GM19240 (cell line): ENCODE measurements around the gene TIAL1.
"Not testable (repeated sequence)": the region's sequence is repeated elsewhere in the genome, so short reads cannot be mapped to it uniquely, and the experiment has no call there.

Source experiments
- DNase-seq: peaks from one replicate; pipeline ENCODE4 v3.0.0; 2011; ENCODE audit warnings: low spot score; ENCODE audit not compliant: insufficient read length

Gene TIAL1, protein sequence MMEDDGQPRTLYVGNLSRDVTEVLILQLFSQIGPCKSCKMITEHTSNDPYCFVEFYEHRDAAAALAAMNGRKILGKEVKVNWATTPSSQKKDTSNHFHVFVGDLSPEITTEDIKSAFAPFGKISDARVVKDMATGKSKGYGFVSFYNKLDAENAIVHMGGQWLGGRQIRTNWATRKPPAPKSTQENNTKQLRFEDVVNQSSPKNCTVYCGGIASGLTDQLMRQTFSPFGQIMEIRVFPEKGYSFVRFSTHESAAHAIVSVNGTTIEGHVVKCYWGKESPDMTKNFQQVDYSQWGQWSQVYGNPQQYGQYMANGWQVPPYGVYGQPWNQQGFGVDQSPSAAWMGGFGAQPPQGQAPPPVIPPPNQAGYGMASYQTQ

DNA sequence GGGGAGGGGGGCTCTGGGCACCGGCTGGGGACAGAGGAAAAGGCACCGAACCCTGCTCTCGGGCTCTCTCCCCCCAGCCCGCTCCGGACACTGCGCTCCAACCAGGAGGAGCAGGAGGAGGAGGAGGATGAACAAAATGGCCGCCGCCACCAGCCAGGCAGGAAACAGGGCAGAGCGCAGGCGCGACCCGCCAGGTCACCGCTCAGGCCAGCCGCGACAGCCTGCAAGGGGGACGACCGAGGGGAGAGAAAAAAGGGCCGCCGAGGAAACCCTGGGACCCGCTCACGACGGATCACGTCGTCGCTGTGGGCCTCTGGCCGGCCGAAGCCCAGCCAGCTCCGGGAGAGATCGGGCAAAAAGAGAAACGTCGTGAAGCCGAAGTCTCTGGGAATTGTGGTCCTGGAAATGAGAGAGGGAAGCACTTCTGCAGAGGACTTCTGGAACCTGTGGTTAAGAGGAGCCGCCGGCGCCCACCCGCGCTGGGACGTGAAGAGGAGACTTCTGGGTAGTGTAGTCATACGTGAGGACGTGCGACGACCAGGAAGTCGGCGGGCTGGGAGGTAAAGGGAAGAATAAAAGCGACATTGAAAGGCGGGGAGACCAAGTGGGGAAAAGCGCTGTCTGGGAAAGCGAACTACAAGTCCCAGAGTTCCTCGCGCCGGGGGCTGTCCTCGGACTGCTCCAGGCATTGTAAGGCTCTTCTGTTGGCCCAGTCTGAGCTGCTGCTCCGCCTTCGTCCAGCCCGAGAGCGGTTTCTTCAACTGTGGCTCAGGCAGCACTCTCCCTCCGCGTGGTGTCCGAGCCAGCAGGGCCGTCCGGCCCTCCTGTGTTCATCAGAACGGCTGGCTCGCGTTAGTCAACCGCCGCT, at the start of gene TIAL1:
TIAL1 (minus strand) TSS at position 428 of the 868 bp plus-strand sequence. CDS start 499 bp downstream, outside the sequence.
- peak; percentile 71 for DNase-seq

DNA sequence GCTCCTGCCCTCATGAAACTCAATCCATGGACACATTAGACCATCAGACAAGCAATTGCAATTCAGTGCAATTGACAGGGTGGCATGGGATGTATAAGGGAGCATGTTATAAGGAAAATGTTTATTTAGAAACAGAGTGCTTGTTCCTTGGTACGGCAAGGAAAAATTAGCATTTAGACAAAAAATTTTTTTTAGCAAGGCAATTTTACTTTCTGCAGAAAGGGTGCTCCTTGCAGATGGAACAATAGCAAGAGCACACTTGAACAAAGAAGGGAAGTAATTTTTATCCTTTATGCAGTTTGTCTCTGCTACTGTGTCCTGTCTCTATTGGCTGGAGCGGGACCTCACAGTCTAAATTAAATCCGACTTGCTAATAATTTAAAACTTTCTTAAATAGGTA, 48.2 kb upstream of the TIAL1 start:
- DNase-seq: no peak

DNA sequence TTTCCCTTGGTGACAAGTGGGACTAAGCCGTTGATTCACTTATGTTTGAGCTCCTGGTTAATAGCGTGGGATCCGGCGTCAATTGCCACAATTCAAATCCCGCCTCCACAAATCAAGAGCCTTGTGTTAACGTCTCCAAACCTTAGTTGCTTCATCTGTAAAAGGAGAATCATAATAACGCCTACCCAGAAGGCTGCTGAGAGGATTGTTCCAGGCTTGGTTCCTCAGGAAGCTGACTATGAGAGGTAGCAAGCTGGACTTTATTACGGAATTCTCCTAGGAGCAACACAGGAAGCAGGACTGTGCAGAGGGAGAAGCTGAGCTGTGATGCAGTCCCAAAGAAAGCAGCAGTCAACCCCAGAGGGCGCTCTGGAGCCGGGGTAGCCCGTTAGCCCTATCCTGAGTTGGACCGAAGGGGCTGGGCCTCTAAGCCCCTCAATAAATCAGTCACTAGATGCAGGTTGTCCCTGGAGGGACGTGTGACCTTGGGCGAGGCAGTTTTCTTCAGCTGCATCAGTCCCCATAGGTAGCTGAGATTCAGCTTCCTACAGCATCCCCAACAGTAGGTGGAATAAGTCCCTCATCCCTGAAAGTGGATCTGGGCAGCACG, 47.5 kb upstream of the TIAL1 start:
- no peak for DNase-seq

DNA sequence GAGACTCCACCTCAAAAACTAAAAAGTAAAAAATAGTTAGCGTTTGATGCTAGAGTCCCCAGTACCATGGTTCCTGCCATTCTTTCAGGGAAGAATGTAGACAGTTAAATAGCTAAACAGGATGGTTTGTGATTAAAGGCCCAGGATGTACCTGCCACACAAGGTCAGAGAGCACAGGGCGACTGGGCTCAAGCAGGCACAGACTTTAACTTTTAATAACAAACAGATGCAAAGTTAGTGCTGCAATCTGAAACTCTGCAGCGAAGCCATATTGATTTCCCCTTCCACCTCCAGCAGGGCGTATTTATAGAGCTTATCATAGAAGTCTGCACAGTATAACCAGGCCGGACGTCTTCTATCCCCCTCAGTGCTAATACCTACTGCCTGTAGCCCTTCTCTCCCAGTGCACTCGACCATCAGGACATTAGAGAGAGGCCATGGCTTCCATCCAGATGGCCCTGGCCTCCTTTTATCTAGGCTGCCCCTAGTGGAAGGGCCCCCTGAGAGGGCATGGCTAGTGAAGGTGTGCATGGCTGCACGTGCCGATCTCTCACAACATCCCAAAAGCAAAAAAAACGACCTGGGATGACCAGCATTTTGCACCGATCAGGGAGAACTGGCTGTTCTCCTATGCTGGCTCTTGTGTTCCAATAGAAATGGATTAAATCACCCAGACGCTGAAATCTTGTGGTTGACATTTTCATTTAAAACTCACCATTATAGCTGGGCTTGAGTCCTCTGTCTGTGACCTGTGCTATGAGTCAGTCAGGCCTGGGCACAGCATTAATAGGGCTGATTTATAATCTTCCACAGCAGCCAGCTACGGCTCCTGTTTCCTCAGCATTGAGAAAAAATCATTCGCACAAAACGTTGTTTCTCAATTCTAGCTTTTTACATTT, 46.8 kb upstream of the TIAL1 start:
- DNase-seq: no peak

DNA sequence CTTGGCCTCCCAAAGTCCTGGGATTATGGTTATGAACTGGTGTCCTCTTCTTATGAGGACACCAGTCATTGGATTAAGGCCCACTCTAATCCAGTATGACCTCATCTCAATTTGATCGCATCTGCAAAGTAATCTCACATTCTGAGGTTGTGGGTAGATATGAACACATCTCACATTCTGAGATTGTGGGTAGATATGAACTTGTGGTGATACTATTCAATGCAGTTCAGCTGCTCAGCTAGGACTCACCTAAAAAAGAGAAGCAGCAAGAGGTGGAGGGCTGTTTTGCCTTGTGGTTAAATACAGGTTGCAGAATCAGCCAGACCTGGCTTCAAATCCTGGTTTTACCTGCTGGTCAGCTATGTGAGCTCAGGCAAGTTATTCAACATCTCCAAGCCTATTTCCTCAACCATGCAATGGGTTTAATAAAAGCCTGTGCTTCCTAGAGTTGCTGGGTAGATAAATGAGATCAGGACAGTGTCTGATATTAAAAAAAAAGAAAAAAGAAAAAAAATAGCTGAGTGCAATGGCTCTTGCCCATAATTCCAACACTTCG, 45.9 kb upstream of the TIAL1 start:
- no peak for DNase-seq

DNA sequence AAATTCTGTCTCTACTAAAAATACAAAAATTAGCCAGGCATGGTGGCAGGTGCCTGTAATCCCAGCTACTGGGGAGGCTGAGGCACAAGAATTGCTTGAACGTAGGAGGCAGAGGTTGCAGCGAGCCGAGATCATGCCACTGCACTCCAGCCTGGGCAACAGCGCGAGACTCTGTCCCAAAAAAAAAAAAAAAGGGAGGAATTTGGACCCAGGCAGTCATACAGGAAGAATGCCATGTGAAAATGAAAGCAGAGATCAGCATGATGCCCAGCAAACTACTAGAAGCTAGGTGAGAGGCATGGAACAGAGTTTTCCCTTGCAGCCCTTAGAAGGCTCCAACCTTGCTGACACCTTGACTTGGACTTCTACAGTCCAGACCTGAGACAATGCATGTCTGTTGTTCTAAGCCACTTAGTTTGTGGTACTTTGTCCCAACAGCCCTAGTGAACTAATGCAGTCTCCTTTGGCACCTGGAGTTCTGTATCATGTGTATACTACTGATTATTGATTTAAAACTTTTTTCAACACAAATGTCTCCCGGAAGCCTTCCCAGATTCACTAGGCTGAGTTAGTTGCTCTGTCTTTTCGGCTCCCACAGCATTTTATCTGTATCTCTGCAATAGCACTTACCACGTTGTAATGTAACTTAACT, 44.2 kb upstream of the TIAL1 start:
- no peak for DNase-seq

DNA sequence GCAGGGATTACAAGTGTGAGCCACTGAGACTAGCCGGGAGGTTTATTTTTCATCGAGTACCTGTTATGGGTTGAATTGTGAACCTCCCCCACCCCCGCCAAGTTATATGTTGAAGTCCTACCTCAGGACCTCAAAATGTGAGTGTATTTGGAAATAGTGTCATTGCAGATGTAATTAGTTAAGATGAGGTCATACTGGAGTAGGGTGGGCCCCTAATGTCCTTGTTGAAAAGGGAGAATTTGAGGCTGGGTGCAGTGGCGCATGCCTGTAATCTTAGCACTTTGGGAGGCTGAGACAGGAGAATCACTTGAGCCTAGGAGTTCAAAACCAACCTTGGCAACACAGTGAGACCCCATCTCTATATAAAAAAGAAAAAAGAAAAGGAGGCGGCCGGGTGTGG, 43.6 kb upstream of the TIAL1 start:
- no peak for DNase-seq

DNA sequence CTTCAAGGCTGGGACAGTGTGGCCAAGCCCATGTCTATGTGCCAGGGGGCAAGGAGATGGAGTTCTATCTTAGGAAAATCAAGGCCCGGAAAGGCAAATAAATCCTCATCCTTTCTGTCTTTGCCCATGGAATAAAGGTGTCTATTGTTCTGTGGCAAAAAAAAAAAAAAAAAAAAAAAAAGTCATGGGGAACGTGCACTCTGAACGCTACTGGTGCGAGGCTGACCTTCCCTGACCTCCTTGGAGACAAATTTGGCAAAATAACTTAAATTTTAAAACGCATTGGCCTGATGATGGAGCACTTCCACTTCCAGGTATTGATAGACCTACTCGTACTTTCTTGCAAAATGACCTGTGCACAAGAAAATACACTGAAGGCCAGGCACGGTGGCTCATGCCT, 42.2 kb upstream of the TIAL1 start:
- DNase-seq: no peak

DNA sequence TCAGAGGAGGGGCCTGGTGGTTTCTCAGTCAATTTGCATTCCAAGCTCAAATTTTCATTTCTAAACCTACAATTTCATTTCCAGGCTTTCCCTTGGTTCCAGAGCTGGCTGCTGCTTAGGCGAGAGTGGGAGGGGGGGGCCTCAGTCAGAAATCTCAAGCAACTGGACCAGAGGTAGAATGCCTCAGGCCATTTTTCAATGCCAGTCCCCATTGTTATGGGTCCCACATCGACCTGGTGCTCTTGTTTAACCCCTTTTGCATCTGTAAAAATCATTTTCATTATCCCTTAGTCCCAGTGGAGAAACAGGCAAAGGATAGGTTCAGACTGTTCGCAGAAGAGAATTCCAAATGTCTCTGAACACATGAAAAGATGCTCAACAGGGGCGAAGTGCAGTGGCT, 40.9 kb upstream of the TIAL1 start:
- DNase-seq: no peak

DNA sequence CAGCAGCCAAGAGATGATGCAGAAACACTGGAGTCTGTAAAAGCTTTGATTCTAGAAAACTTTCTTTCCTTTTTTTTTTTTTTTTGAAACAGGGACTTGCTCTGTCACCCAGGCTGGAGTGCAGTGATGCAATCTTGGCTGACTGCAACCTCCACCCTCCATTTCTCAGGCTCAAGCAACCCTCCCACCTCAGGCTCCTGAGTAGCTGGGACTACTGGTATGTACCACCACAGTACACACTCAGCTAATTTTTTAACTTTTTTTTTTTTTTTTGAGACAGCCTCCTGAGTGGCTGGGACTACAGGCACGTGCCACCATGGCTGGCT, 37.4 kb upstream of the TIAL1 start:
- DNase-seq: no peak

DNA sequence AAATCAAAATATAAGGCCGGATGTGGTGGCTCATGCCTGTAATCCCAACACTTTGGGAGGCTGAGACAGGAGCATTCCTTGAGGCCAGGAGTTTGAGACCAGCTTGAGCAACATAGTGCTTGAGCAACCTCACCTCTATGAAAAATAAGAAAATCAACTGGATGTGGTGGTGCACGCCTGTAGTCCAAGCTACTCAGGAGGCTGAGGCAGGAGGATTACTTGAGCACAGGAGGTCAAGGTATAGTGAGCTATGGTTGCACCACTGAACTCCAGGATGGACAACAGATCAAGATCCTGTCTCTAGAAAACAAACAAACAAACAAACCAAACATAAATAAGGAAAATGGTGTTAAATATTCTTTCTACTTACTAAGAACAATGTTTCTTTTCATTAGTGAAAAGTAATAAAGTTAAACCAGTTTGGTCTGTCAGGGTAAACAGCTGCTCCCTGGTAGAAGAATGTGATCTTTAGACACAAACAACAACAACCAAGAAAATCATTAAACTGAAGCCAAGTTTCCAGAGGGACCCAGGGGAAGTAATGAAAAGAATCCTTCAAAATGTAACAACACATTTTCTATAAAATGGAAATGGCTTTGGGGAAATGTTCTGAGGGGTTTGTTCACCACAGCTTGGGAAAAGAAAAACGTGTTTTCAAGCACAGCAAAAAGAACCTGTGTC, 36.9 kb upstream of the TIAL1 start:
- no peak for DNase-seq

DNA sequence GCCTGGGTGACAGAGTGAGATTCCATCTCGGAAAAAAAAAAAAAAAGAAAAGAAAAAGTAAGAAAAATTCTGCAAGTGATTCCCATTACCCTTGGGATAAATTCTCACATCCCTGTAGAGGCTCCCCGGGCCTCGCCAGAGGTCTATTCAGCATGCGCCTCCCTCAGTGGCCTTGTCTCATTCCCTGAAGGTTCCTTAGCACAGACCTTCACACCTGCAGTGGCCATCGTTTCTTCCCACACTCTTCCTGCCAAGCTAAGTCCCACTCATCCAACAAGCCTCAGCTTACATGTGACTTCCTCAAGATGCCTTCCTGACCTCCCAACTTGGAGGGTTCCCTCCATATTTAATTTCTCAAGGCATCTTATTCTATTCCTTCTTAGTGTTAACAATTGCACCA, 33.5 kb upstream of the TIAL1 start:
- no peak for DNase-seq

DNA sequence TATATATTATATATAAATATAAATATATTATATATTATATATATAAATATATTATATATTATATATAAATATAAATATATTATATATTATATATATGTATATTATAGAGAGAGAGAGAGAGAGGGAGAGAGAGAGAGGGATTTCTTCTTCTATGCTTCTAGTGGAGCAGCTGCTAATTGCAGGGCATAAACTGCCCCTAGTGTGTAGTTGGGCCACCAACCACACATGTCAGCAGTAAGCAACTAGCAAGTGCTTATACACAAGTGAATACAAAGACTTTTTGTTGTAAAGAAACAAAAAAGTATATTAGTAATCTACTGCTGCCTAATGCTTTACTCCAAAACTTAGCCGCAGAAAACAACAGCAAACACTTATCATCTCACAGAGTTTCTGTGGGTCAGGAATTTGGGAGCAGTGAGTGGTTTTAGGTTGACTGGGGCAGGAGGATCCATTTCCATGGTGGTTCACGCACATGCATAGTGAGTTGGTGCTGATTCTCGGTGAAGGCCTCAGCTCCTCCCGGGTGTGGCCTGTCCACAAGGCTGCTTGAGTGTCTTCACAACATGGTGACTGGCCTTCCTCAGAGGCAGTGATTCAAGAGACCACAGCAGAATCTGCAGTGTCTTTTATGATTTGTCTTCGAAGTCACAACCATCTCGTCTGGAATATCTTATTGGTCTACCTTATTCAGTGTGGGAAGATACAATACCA, 29.0 kb upstream of the TIAL1 start:
- DNase-seq: no peak

DNA sequence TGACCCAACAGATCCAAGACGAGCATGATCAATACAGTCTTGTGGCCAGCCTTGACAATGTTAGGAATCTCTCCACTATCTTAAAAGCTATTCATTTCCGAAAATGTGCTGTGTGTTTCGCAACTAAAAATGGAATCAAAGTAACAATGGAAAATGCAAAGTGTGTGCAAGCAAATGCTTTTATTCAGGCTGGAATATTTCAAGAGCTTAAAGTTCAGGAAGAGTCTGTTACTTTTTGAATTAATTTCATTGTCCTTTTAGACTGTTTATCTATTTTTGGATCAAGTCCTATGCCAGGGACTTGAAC, 24.3 kb upstream of the TIAL1 start:
- no peak for DNase-seq

DNA sequence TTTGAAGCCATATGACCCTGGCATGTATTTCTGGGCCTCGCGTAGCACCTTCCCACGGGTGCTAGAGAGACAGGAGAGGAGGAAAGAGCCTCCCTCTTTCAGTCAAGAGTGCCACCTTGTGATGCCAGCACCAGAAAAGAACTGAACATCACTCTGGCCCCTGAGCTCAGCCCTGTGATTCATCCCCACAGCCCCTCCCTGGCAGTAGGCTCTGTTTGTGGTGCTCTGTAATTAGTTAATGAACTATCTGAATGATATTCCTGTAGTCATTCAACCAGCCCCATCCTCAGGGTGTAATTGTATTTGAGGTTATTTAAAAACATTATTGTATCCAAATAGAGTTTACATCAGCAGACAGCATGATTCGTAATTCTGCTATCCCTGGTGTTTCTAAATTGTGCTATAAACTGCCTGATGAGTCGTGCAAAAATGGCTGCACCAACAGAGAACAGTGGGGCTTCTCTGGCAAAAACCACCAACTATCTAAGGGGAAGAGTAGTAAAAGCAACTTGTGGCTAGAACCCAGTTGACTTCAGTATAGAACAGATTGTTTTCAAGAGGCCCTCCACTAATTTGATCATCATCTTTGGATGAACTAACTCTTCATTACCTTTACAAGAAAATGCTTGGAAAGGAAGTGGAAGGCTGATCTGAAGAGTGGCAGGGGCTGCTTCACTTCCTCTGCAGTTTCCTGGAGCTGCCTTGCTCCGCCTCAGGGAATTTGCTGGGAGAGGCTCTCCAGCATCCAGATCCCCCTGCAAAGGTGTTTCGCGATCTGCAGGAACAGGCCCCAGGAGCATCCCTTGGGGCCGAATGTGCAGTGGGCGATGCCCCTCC, 23.7 kb upstream of the TIAL1 start:
- DNase-seq: no peak

DNA sequence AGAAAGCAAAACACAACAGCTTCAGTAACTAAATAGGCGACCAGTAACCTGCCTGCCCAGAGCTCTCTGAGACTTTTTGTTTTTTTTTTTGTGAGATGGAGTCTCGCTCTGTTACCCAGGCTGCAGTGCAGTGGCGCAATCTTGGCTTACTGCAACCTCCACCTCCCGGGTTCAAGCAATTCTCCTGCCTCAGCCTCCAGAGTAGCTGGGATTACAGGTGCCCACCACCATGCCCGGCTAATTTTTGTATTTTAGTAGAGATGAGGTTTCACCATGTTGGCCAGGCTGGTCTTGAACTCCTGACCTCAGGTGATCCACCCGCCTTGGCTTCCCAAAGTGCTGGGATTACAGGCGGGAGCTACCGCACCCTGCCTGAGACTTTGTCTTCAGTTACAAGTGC, 23.0 kb upstream of the TIAL1 start:
- not testable (repeated sequence) for DNase-seq

DNA sequence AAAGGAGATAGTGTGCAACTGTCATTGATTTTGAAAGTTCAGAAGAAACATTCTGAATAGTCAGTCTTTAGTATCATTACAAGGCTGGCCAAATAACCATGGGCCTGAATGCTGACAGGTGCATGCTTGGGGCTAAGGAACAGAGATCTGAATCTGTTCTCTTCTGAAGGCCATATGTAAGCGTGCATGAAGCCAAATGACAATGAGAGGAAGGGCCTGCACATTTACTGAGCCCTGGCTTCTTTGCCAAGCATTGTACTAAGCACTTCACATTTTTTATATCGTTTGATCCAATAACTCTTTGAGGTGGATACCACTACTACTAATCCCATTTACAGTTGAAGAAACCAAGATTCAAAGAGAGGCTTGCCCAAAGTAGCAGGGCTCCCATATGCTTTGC, 22.5 kb upstream of the TIAL1 start:
- no peak for DNase-seq

DNA sequence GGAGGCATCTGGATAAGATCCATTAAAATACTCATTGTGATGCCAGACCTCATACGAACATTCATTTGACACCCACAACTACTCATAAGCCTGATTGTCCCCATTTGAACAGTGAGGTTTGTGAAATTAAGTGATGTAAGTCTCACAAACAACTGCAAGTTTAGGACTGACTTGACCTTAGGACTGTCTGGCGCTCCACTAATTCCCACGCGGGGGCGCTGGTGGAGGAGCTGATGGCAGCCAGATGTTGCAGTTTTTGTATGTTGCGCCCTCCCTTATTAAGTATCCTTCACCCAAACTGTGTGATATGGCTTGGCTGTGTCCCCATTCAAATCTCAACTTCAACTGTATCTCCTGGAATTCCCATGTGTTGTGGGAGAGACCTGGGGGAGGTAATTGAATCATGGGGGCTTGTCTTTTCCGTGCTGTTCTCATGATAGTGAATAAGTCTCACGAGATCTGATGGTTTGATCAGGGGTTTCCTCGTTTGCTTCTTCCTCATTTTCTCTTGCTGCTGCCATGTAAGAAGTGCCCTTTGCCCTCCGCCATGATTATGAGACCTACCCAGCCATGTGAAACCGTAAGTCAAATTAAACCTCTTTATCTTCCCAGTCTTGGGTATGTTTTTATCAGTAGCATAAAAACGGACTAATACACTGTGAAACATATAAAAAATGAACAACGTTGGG, 20.3 kb upstream of the TIAL1 start:
- no peak for DNase-seq
